GM23248 (cell line): ENCODE results near the gene GLYATL1B. TPM values are rescaled to one million over a fixed set of nuclear protein-coding genes. Genes with fewer than 3 reads are reported as not detected.
"Not testable (repeated sequence)": the region's sequence is repeated elsewhere in the genome, so short reads cannot be mapped to it uniquely, and the experiment has no call there.

Source experiments
- DNase-seq: peaks from one replicate; pipeline ENCODE4 v3.0.0-alpha.2; 2015
- H2AFZ ChIP-seq: fragments of 200-600 bp; sonication (generic); 2 replicates; pipeline ENCODE4 v1.6.1; 2016; ENCODE audit warnings: antibody characterized with exemption
- H3F3A ChIP-seq: fragments of 200-600 bp; sonication (generic); 2 replicates; pipeline ENCODE4 v1.6.1; 2016; ENCODE audit warnings: mild to moderate bottlenecking, antibody characterized with exemption, mixed run types; ENCODE audit not compliant: insufficient read depth
- H3K27ac ChIP-seq: fragments of 200-600 bp; sonication (generic); 2 replicates; pipeline ENCODE4 v1.5.1; 2016; ENCODE audit warnings: mild to moderate bottlenecking
- H3K27me3 ChIP-seq: fragments of 200-600 bp; sonication (generic); replicated peaks from 2 replicates; pipeline ENCODE4 v1.6.1; 2016; ENCODE audit warnings: mild to moderate bottlenecking; ENCODE audit not compliant: insufficient read depth
- H3K36me3 ChIP-seq: fragments of 200-600 bp; sonication (generic); 2 replicates; pipeline ENCODE4 v1.6.1; 2016; ENCODE audit warnings: low read depth, mild to moderate bottlenecking
- H3K4me1 ChIP-seq: fragments of 200-600 bp; sonication (generic); 2 replicates; pipeline ENCODE4 v1.6.1; 2016; ENCODE audit warnings: mild to moderate bottlenecking; ENCODE audit not compliant: insufficient read depth
- H3K4me2 ChIP-seq: fragments of 200-600 bp; sonication (generic); one replicate; pipeline ENCODE4 v1.6.1; 2016; ENCODE audit warnings: mild to moderate bottlenecking; ENCODE audit not compliant: unreplicated experiment
- H3K4me3 ChIP-seq: fragments of 200-600 bp; sonication (generic); 2 replicates; pipeline ENCODE4 v1.5.1; 2016; ENCODE audit warnings: mild to moderate bottlenecking
- H3K79me2 ChIP-seq: fragments of 200-600 bp; sonication (generic); 2 replicates; pipeline ENCODE4 v1.6.1; 2016; ENCODE audit warnings: mild to moderate bottlenecking; ENCODE audit not compliant: insufficient read depth
- H3K9ac ChIP-seq: fragments of 200-600 bp; sonication (generic); 2 replicates; pipeline ENCODE4 v1.6.1; 2016; ENCODE audit warnings: mild to moderate bottlenecking
- H3K9me2 ChIP-seq: fragments of 200-600 bp; sonication (generic); 2 replicates; pipeline ENCODE4 v1.6.1; 2016; ENCODE audit warnings: mixed run types, mild to moderate bottlenecking, moderate library complexity; ENCODE audit not compliant: insufficient read depth
- H3K9me3 ChIP-seq: fragments of 200-600 bp; sonication (generic); one replicate; pipeline ENCODE4 v1.6.1; 2017; ENCODE audit warnings: low read depth
- H4K20me1 ChIP-seq: fragments of 200-600 bp; sonication (generic); 2 replicates; pipeline ENCODE4 v1.6.0; 2016; ENCODE audit not compliant: insufficient read depth
- EZH2 ChIP-seq: fragments of 200-600 bp; sonication (generic); IDR thresholded peaks from 2 replicates; pipeline ENCODE4 v1.6.1; 2018; ENCODE audit warnings: antibody characterized with exemption, mild to moderate bottlenecking; ENCODE audit not compliant: insufficient read depth, poor library complexity, severe bottlenecking
- EZH2phosphoT487 ChIP-seq: fragments of 200-600 bp; sonication (generic); IDR thresholded peaks from 2 replicates; pipeline ENCODE4 v1.6.1; 2018; ENCODE audit warnings: antibody characterized with exemption, moderate library complexity, mild to moderate bottlenecking, low read depth; ENCODE audit not compliant: insufficient read depth
- WGBS, 2 experiments: methylation state at CpG; one replicate each; pipeline ENCODE4 v1.1.6; 2015 to 2017; ENCODE audit warnings: low lambda C conversion rate in 2 of 2, low coverage in 1 of 2; ENCODE audit errors: missing lambda C conversion rate in 2 of 2; 5-methylcytosine and 5-hydroxymethylcytosine counted together
- in situ Hi-C: fragments of 300-500 bp; cut with MboI; formaldehyde crosslinking; loops from 2 replicates; pipeline ENCODE4 v1.15.0; 2020
- polyA plus RNA-seq: library from polyadenylated mRNA; unstranded; fragments of >200 nt; fragmentation: Nextera tagmentation; extraction: Ambion mirVana; gene quantifications from 2 replicates; pipeline ENCODE4 v1.2.1, GENCODE V29; 2016
- total RNA-seq: library from RNA; depleted of rRNA; stranded (reverse); fragments of >200 nt; shearing (Covaris generic); gene quantifications from 2 replicates; pipeline ENCODE4 v1.2.3, GENCODE V29; 2014

Gene GLYATL1B
- total and polyA plus RNA-seq, 2 experiments from 2014 or later = not detected

GRCh38 chr11:59135648-59136461, 49.7 kb downstream of the GLYATL1B start:
- H4K20me1 ChIP-seq = no peaks in the 10 kb centered on the region
- no peaks in the 10 kb centered on the region for H3K9me2 ChIP-seq
- DNase-seq = peak; percentile 79
- in situ Hi-C loops = no loop called here
- H3K4me3 ChIP-seq = no peak overlapping the region
- H3K79me2 ChIP-seq = peaks cover 16% of the 10 kb centered on the region
- H3K36me3 ChIP-seq = peaks cover 17% of the 10 kb centered on the region
- H3K4me1 ChIP-seq = no peaks in the 10 kb centered on the region
- H2AFZ ChIP-seq = peak overlapping the region; percentile 83
- H3K27me3 ChIP-seq = no peaks in the 10 kb centered on the region
- no peak overlapping the region for H3K9ac ChIP-seq
- H3K4me2 ChIP-seq = peak overlapping the region; percentile 68
- no peak overlapping the region for H3K27ac ChIP-seq
- H3K9me3 ChIP-seq = no peaks in the 10 kb centered on the region
- 12 to 13% methylated on average over 20 of the region's 20 CpGs for WGBS, 2 experiments
- TF ChIP-seq EZH2 (no peak), EZH2phosphoT487 (no peak)
- H3F3A ChIP-seq = no peaks in the 10 kb centered on the region

GRCh38 chr11:59136551-59136950, 50.4 kb downstream of the GLYATL1B start:
- DNase-seq, in situ Hi-C loops, H3K27ac ChIP-seq, H3K4me3 ChIP-seq, H3K9ac ChIP-seq, H3F3A ChIP-seq, H3K4me1 ChIP-seq, H3K9me2 ChIP-seq, H3K4me2 ChIP-seq, H4K20me1 ChIP-seq, H3K27me3 ChIP-seq, H3K9me3 ChIP-seq: not testable (repeated sequence)
- Histone ChIP-seq H3K36me3 (peaks cover 17% of the 10 kb centered on the region), H3K79me2 (peaks cover 23% of the 10 kb centered on the region), H2AFZ (peak overlapping the region; percentile 83)
- 80 to 82% methylated on average over 6 of the region's 6 CpGs for WGBS, 2 experiments

- Histone ChIP-seq H3K9me3 (no peaks in the 10 kb centered on the region), H3K27ac (no peak overlapping the region), H4K20me1 (no peaks in the 10 kb centered on the region), H3F3A (peaks cover 13% of the 10 kb centered on the region), H3K9me2 (no peaks in the 10 kb centered on the region), H3K27me3 (no peaks in the 10 kb centered on the region), H3K4me1 (peaks cover 8% of the 10 kb centered on the region), H2AFZ (no peak overlapping the region), H3K9ac (no peak overlapping the region), H3K36me3 (peaks cover 17% of the 10 kb centered on the region), H3K4me3 (no peak overlapping the region), H3K79me2 (peaks cover 24% of the 10 kb centered on the region), H3K4me2 (no peak overlapping the region)
- TF ChIP-seq EZH2phosphoT487 (no peak), EZH2 (no peak)
- 94% methylated on average over 17 of the region's 17 CpGs for WGBS, 2 experiments
- in situ Hi-C loops = no loop called here
- DNase-seq = no peak
Measured at GRCh38 chr11:59137190-59137589, 51.1 kb downstream of the GLYATL1B start.

GRCh38 chr11:59138643-59139042, 52.5 kb downstream of the GLYATL1B start:
- peaks cover 27% of the 10 kb centered on the region for H3F3A ChIP-seq
- in situ Hi-C loops = no loop called here
- WGBS, 2 experiments = 71 to 82% methylated on average over 2 of the region's 2 CpGs
- no peaks in the 10 kb centered on the region for H3K9me2 ChIP-seq
- no peak overlapping the region for H3K4me3 ChIP-seq
- peaks cover 30% of the 10 kb centered on the region for H3K79me2 ChIP-seq
- H3K9ac ChIP-seq = no peak overlapping the region
- no peaks in the 10 kb centered on the region for H3K27me3 ChIP-seq
- no peak overlapping the region for H2AFZ ChIP-seq
- H3K9me3 ChIP-seq = no peaks in the 10 kb centered on the region
- H3K36me3 ChIP-seq = peaks cover 14% of the 10 kb centered on the region
- H3K27ac ChIP-seq = no peak overlapping the region
- peaks cover 8% of the 10 kb centered on the region for H3K4me1 ChIP-seq
- no peak overlapping the region for H3K4me2 ChIP-seq
- H4K20me1 ChIP-seq = no peaks in the 10 kb centered on the region
- no peak for TF ChIP-seq EZH2
- TF ChIP-seq EZH2phosphoT487 = no peak
- peak; percentile 13 for DNase-seq
